Measurements from ENCODE around the gene MLANA.

GRCh38 chr9:5957166-5957565, 66.5 kb downstream of the MLANA start:
- TF ChIP-seq, protein P1, sequence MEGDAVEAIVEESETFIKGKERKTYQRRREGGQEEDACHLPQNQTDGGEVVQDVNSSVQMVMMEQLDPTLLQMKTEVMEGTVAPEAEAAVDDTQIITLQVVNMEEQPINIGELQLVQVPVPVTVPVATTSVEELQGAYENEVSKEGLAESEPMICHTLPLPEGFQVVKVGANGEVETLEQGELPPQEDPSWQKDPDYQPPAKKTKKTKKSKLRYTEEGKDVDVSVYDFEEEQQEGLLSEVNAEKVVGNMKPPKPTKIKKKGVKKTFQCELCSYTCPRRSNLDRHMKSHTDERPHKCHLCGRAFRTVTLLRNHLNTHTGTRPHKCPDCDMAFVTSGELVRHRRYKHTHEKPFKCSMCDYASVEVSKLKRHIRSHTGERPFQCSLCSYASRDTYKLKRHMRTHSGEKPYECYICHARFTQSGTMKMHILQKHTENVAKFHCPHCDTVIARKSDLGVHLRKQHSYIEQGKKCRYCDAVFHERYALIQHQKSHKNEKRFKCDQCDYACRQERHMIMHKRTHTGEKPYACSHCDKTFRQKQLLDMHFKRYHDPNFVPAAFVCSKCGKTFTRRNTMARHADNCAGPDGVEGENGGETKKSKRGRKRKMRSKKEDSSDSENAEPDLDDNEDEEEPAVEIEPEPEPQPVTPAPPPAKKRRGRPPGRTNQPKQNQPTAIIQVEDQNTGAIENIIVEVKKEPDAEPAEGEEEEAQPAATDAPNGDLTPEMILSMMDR (conservative IDR thresholded peaks at IDR 0.05; ENCODE audit: low read length) = no peak
- no peak for TF ChIP-seq EZH2phosphoT487 (IDR thresholded peaks at IDR 0.05; ENCODE audit: borderline replicate concordance)
